Measurements from ENCODE around the gene MAP4. TPM values are rescaled to one million over a fixed set of nuclear protein-coding genes. Genes with fewer than 3 reads are reported as not detected.

Gene MAP4
- total RNA-seq, 1 experiment from 2014 or later, result 140 TPM

GRCh38 chr3:48015431-48016180 lies 610 bp downstream of the MAP4 start:
- no peak overlapping the region for H2AK5ac ChIP-seq (ENCODE audit: insufficient read length, low read length)
- no peaks in the 10 kb centered on the region; the same call in 1 of the 2 replicates for H3K4me1 ChIP-seq (ENCODE audit: insufficient read depth, low read length)
- H3K9ac ChIP-seq (ENCODE audit: extremely low read depth, insufficient read length, low read length), result no peak overlapping the region
- no peak overlapping the region for H3K56ac ChIP-seq (ENCODE audit: insufficient read length, low read depth, low read length)
- H2BK5ac ChIP-seq (ENCODE audit: insufficient read length, low read length), result no peak overlapping the region
- peaks cover 10% of the 10 kb centered on the region; the same call in 1 of the 2 replicates for H3K79me2 ChIP-seq (ENCODE audit: insufficient read depth, low read length)
- H2BK15ac ChIP-seq (ENCODE audit: low read depth, low read length), result no peak overlapping the region
- Mint-ChIP-seq H3K9me3 (no peaks in the 10 kb centered on the region; a peak in 1 of 5 replicates), H3K4me1 (peaks cover 32 to 36% of the 10 kb centered on the region in 2 experiments), H3K4me3 (no peak overlapping the region), H3K27ac (peak overlapping the region in 2 of 3 experiments; percentile 86 to 95; a peak in 5 of 7 replicates), H3K36me3 (ENCODE audit: insufficient read depth in 1 of 3, low read depth in 3 of 3) (peaks cover 8 to 14% (median 9%) of the 10 kb centered on the region in 3 experiments; a peak in 6 of 7 replicates), H3K27me3 (ENCODE audit: low read depth) (no peaks in the 10 kb centered on the region)
- H2BK20ac ChIP-seq (ENCODE audit: low read depth, low read length, poor library complexity, severe bottlenecking), result no peak overlapping the region
- no peak overlapping the region for H3K27ac ChIP-seq (ENCODE audit: insufficient read length, low read depth, low read length)
- no peak overlapping the region for H3T11ph ChIP-seq (ENCODE audit: low read length)
- H4K5ac ChIP-seq (ENCODE audit: insufficient read length, low read depth, low read length), result no peak overlapping the region
- no peak for TF ChIP-seq CTCF (conservative IDR thresholded peaks at IDR 0.05)
- H4K20me1 ChIP-seq (ENCODE audit: control insufficient read depth, insufficient read depth, insufficient read length), result no peaks in the 10 kb centered on the region
- WGBS (ENCODE audit: extremely low coverage, insufficient read length, low lambda C conversion rate), result no CpG with 5 or more reads among the region's 3 CpGs
- no peak overlapping the region for H2AFZ ChIP-seq (ENCODE audit: low read length)
- H2BK120ac ChIP-seq (ENCODE audit: low read depth, low read length, poor library complexity, severe bottlenecking), result no peak overlapping the region
- no peak overlapping the region for H3K14ac ChIP-seq (ENCODE audit: insufficient read depth, low read length)
- H3K9me3 ChIP-seq (ENCODE audit: control insufficient read depth, low read depth, low read length), result no peaks in the 10 kb centered on the region
- no peaks in the 10 kb centered on the region for H3K23me2 ChIP-seq (ENCODE audit: insufficient read length, low read depth, low read length, poor library complexity, severe bottlenecking)
- H3K4me2 ChIP-seq (ENCODE audit: insufficient read depth, insufficient read length, low read length), result no peak overlapping the region
- no peak overlapping the region for H4K8ac ChIP-seq (replicated peaks; ENCODE audit: insufficient read length, low read depth, low read length)
- no peak overlapping the region for H3K18ac ChIP-seq (ENCODE audit: insufficient read length, low read depth, low read length)
- H3K79me1 ChIP-seq (ENCODE audit: insufficient read depth, low read depth, low read length, poor library complexity, severe bottlenecking), result peaks cover 12% of the 10 kb centered on the region
- DNase-seq, result no peak
- H3K4ac ChIP-seq (ENCODE audit: low read depth, low read length), result no peak overlapping the region
- no peaks in the 10 kb centered on the region; the same call in 1 of the 2 replicates for H3K27me3 ChIP-seq (ENCODE audit: insufficient read depth, low read length)
- no peak overlapping the region for H2BK12ac ChIP-seq (ENCODE audit: insufficient read length, low read depth, low read length)
- no peak overlapping the region for H4K91ac ChIP-seq (ENCODE audit: insufficient read length, low read depth, low read length)
- no peak overlapping the region for H3K23ac ChIP-seq (ENCODE audit: insufficient read length, low read depth, low read length)

Measured in H9 (cell line).